Fibroblast of mammary gland (primary cell): ENCODE results near the gene IL32.

Source experiments
- DNase-seq: peaks from one replicate; pipeline ENCODE4 v3.0.0-alpha.2; 2010; ENCODE audit warnings: low read depth
- H3K4me3 ChIP-seq: 2 replicates; pipeline ENCODE4 v1.5.1; 2011; ENCODE audit warnings: low read depth, mild to moderate bottlenecking, low read length, moderate library complexity; ENCODE audit not compliant: control insufficient read depth
- CTCF ChIP-seq: conservative IDR thresholded peaks from 2 replicates; pipeline ENCODE4 v1.5.1; 2011; ENCODE audit warnings: low read depth, low read length, inconsistent platforms; ENCODE audit not compliant: control insufficient read depth, insufficient read depth

The IL32 gene

GRCh38 chr16:3028716-3029319, 36.6 kb upstream of the IL32 start:
- no peak for DNase-seq
- no peak for TF ChIP-seq CTCF
- no peak overlapping the region for H3K4me3 ChIP-seq

- TF ChIP-seq CTCF: no peak
- peak; percentile 36 for DNase-seq
- no peak overlapping the region for H3K4me3 ChIP-seq
Measured at GRCh38 chr16:3029491-3030221, 35.8 kb upstream of the IL32 start.

DNA sequence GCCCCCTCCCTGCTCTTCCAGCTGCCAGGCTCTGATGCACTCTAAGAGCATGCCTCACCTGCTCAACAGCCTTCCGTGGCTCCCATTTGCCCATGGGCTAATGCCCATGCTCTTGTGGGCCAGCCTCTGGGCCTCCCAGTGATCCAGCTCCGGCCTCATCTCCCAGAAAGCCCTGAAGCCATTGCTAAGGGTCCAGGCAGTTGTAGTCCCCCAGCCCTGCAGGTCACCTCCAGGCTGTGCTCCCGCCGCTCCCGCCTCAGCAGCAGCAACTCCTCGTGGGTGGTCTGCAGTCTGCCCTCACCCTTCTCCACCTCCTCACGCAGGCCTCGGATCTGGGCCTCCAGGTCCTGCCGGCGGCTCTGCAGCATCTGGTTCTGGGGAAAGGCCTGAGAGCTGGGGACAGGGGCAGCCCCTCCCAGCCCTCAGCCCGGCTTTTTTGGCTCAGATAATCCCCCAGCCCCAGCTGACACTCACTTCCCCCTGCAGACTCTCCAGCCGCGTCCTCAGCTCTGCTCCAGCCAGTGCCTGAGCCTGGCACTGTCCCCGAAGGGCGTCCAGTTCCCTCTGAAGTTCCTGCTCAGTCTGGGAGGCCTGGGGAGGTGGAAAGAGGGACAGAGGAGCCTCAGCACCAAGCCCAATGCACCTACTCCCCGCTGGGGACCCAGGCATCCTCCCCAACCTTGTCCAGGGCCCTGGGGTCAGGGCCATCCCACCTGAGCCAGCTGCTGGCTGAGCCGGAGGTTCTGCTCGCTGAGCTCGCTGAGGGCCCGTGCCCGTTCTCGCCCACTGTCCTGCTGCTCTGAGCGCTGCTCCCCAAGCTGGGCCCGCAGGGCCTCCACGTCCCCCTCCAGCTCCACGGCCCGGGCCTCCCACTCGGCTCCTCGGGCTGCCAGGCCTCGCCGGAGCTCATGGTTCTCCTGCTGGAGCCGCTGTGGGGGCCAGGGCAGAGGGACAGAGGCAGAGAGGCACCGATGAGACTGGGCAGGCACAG, 34.9 kb upstream of the IL32 start:
- H3K4me3 ChIP-seq: no peak overlapping the region
- no peak for TF ChIP-seq CTCF
- no peak for DNase-seq

GRCh38 chr16:3032624-3033023, 32.8 kb upstream of the IL32 start:
- H3K4me3 ChIP-seq: no peak overlapping the region
- DNase-seq: no peak

DNA sequence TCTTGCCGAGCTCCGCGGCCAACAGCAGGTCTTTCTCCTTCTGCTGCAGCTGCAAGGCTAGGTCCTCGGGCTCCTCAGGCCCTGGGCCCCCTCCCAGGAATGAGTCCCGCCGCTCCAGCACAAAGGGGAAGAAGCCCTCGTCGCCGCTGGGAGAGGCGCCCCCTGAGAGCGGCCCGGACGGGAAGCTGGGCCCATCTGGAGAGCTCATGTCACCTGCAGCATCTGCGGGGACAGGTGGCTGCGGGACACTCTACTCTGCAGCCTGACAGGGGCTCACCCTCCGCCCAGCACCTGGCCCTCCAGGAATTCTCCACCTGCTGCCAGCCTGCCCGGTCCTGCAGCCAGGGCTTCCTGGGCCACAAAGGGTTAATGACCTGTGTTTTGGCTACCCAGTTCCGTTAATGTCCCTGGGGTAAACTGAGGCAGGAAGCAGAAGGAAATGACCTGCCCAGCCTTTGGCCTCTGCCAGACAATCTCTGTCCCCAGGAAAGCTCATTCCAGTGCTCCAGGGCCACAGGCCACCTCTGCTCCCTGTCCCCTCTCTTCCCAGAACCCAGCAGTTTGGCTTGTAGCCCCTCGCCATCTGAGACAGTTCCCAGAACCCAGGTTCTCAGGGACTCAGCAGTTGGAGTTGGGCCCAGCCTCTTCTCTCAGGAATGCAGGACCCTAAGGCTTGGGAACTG, 30.0 kb upstream of the IL32 start:
- DNase-seq: no peak
- TF ChIP-seq CTCF: no peak
- no peak overlapping the region for H3K4me3 ChIP-seq

More at GRCh38 chr16:3032624-3033023, 32.8 kb upstream of the IL32 start:
- no peak for TF ChIP-seq CTCF

DNA sequence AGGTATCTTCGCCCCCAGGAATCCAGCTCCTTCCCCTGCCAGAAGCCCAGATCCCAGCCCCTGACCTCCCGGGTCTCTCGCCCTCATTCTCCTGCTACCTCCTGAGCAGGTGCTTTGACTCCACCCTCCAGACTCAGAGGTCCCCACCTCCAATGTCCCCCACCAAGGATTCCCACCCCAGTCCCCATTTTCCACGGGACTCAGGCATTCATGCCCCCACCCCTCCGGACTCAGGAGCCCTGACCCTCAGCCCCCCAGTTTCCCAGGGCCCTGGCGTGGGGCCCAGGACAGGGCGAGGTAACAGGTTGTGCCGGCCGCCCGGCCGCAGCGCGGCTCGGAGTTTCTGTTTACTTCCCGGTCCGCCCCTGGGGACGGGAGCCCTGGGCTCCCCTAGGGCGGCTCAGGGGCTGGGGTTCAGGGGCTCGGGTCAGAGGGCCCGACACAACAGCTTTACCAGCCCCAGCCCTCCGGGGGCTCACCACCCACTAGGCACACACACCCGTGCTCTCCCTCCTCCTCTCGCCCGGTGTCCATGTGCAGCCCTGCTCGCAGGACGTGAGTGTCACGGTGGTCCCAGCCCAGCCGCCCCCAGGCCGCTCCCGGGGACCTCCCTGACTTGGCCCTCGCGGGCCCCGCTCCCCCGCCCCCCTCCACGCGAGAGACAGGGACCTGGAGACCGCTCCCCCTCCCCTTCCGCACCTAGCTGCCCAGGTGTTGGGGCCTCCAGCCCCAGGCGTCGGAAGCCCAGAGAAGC, 29.3 kb upstream of the IL32 start:
- no peak overlapping the region for H3K4me3 ChIP-seq
- TF ChIP-seq CTCF: no peak
- no peak for DNase-seq
